ENCODE measurements around the gene HINT2. TPM values are rescaled to one million over a fixed set of nuclear protein-coding genes. Genes with fewer than 3 reads are reported as not detected.

HINT2 gene
- total RNA-seq, 1 experiment from 2014 or later, result 35.9 TPM

GRCh38 chr9:35776018-35776417 lies 38.8 kb downstream of the HINT2 start:
- Histone ChIP-seq H3K18ac (ENCODE audit: insufficient read length, low read depth, low read length) (no peak overlapping the region), H3K9ac (ENCODE audit: extremely low read depth, insufficient read length, low read length) (no peak overlapping the region), H2BK12ac (ENCODE audit: insufficient read length, low read depth, low read length) (no peak overlapping the region), H4K8ac (replicated peaks; ENCODE audit: insufficient read length, low read depth, low read length) (no peak overlapping the region), H3K27me3 (ENCODE audit: insufficient read depth, low read length) (no peaks in the 10 kb centered on the region), H3K79me2 (ENCODE audit: insufficient read depth, low read length) (no peaks in the 10 kb centered on the region), H4K91ac (ENCODE audit: insufficient read length, low read depth, low read length) (no peak overlapping the region), H3K4me1 (ENCODE audit: insufficient read depth, low read length) (peaks cover 4% of the 10 kb centered on the region; the same call in 1 of the 2 replicates), H2BK20ac (ENCODE audit: low read depth, low read length, poor library complexity, severe bottlenecking) (no peak overlapping the region), H3K27ac (ENCODE audit: insufficient read length, low read depth, low read length) (no peak overlapping the region), H2AFZ (ENCODE audit: low read length) (no peak overlapping the region), H2BK15ac (ENCODE audit: low read depth, low read length) (no peak overlapping the region), H2BK120ac (ENCODE audit: low read depth, low read length, poor library complexity, severe bottlenecking) (no peak overlapping the region), H3K23me2 (ENCODE audit: insufficient read length, low read depth, low read length, poor library complexity, severe bottlenecking) (no peaks in the 10 kb centered on the region), H3K23ac (ENCODE audit: insufficient read length, low read depth, low read length) (no peak overlapping the region), H3K79me1 (ENCODE audit: insufficient read depth, low read depth, low read length, poor library complexity, severe bottlenecking) (no peaks in the 10 kb centered on the region), H3K4me2 (ENCODE audit: insufficient read depth, insufficient read length, low read length) (no peak overlapping the region), H2AK5ac (ENCODE audit: insufficient read length, low read length) (no peak overlapping the region), H3K56ac (ENCODE audit: insufficient read length, low read depth, low read length) (no peak overlapping the region), H3K4ac (ENCODE audit: low read depth, low read length) (no peak overlapping the region), H3T11ph (ENCODE audit: low read length) (no peak overlapping the region), H4K5ac (ENCODE audit: insufficient read length, low read depth, low read length) (no peak overlapping the region), H2BK5ac (ENCODE audit: insufficient read length, low read length) (no peak overlapping the region), H3K14ac (ENCODE audit: insufficient read depth, low read length) (no peak overlapping the region), H3K9me3 (ENCODE audit: control insufficient read depth, low read depth, low read length) (no peaks in the 10 kb centered on the region), H4K20me1 (ENCODE audit: control insufficient read depth, insufficient read depth, insufficient read length) (no peaks in the 10 kb centered on the region)
- no peak for TF ChIP-seq CTCF (conservative IDR thresholded peaks at IDR 0.05)
- no peak overlapping the region for H3K4me3 Mint-ChIP-seq
- no peak for DNase-seq
- no peak overlapping the region; a peak in 1 of 7 replicates for H3K27ac Mint-ChIP-seq
- no peaks in the 10 kb centered on the region for H3K9me3 Mint-ChIP-seq
- peaks cover 15 to 19% of the 10 kb centered on the region in 2 experiments for H3K4me1 Mint-ChIP-seq
- no peaks in the 10 kb centered on the region for H3K27me3 Mint-ChIP-seq (ENCODE audit: low read depth)
- peaks cover 0 to 5% (median 0%) of the 10 kb centered on the region in 3 experiments; a peak in 3 of 7 replicates for H3K36me3 Mint-ChIP-seq (ENCODE audit: insufficient read depth in 1 of 3, low read depth in 3 of 3)
- no CpG with 5 or more reads among the region's 4 CpGs for WGBS (ENCODE audit: extremely low coverage, insufficient read length, low lambda C conversion rate)

All from H9 (cell line).